GM19324 (cell line): Measurements from ENCODE around the gene FAM221B.

Experiments
- ATAC-seq: cut with Tn5 transposase; IDR thresholded peaks from one replicate; pipeline ENCODE4 v1.9.1; 2021; ENCODE audit warnings: mild to moderate bottlenecking, moderate library complexity; ENCODE audit not compliant: unreplicated experiment, low FRiP score

The FAM221B gene

GRCh38 chr9:35847792-35848572 lies 19.4 kb upstream of the FAM221B start:
- peak; percentile 84 for ATAC-seq

GRCh38 chr9:35845824-35846771 lies 17.6 kb upstream of the FAM221B start:
- ATAC-seq, result no peak

DNA sequence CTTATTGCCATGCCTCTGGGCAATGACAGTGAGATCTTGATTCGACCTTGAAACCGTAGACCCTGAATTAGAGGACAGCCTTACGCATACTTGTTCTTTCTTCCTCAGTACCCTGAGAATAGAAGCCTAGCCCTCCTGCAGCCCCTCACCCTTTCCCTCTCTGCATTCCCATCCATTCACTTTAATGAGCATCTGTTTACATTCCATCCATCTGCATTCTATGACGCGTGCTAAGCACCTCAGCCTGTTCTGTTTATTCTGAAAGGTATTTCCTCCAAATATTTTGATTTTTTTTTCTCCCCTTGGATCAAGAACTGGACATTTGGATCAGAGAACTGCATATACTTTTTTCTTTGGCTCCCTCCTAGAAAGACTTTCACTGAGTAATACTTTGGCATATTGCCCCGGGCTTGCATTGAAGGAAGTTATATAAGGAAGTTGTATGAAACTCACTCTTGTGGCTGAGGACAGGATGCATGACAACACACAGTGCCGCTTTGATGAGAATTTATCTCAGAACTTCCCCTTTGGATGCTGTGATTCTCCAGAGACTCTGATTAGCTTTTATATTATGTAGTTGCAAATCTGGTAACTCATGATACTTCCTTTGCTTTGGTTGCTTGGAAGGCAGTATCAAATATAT lies 16.2 kb upstream of the FAM221B start:
- no peak for ATAC-seq

DNA sequence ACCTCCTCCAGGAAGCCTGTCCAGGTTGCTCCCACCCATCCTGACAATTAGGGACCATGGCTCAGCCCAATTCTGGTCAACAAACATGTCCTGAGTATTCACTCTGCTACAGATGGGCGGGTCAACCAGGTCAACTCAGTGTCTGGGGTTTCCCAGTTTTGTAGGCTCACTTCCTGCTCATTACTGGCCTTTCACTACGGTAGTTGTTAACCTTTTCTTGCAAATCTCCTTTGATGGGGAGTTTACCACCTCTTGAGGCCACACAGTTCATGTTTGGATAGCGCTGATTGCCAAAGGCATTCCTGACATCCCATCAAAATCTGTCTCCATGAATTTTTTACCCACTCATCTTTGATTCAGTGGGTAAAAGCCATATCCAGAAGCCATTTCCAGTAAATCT lies 14.3 kb upstream of the FAM221B start:
- no peak for ATAC-seq

DNA sequence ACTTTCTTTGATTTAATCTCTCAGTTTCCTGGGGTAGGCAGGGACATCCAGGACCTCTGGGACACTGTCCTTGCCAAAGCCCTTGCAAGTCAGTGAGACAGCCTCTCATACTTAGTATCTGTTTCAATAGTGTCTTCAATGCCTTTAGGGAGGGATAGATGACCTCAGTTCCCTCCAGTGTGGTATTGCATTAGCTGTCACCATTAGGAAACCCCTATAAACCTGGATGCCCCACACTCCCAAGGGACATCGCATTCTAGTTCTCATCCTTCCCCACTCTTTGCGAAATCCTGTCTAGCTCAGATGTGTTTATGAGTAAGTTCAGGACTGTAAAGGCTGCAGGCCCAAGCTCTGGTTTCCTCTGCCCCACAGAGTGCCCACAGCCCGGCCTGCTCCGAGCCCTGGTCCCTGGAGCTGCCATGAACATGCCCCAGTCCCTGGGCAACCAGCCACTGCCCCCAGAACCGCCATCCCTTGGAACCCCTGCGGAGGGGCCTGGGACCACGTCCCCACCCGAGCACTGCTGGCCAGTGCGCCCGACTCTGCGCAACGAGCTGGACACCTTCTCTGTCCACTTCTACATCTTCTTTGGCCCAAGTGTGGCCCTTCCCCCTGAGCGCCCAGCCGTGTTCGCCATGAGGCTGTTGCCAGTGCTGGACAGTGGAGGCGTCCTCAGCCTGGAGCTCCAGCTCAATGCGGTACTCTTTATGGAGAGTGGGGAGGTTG lies 13.7 kb upstream of the FAM221B start:
- ATAC-seq, result no peak

- no peak for ATAC-seq
These were observed 13.0 kb upstream of the FAM221B start for GRCh38 chr9:35841645-35841900.

- ATAC-seq, result no peak
These were observed 12.5 kb upstream of the FAM221B start for GRCh38 chr9:35840881-35841644.

DNA sequence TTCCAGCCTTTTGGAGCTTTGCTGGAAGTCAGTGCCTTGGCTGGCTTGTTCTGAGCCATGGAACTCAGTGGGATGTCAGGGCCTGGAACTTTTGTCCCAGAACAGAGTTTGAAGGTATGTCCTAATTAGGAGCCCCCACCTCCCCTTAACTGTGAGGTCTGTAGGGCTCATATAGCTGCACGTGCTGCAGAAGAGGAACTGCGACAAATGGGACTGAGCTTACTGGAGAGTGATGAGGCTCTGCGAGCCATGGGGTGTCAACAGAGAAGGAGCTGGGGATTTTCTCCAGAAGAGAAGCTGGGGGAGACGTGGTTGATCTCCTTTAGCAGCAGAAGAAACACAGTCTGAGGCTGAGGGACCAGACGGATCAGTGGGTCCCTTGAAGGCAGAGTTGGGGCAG lies 11.4 kb upstream of the FAM221B start:
- no peak for ATAC-seq

- no peak for ATAC-seq
These were observed 8.1 kb upstream of the FAM221B start for GRCh38 chr9:35836595-35836994.

DNA sequence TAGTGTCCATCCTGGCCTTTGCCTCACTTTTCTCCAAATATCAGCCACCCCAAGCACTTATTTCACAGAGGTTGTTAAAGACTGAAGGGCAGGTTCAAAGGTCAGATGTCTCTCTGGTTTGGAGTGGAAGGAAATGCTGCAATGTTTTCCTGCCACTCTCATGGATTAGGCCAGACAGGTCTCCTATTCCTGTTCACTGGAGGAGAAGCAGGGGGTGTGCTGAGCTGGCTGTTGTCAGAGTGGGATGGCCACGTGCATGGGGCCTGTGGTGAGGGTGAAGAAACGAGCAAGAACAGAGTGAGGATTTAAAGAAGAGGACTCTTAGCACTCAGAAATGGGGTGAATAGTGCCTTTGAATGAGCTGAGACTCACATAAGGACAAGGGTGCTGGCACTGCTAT lies 7.2 kb upstream of the FAM221B start:
- ATAC-seq, result no peak

DNA sequence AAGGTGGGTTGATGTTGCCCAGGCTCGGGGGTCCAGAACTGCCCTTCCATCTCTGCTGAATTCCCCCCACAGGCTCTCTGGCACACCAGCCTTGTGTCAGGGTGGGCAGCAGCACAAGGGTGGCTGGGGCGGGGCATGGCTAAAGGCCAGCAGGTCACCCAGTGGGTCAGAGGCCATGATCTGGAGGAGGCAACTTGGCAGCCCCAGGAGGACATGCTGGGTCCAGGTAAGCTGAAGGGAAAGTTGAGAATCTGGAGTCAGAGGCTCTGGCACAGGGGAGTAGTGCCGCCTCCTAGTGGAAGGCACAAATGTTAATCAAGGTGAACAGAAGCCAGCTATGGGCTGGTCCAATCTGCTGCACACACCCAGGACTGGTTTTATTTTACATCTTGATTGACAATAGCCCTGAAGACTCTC lies 6.7 kb upstream of the FAM221B start:
- no peak for ATAC-seq

- no peak for ATAC-seq
These were observed 6.0 kb upstream of the FAM221B start for GRCh38 chr9:35834260-35835215.

- no peak for ATAC-seq
These were observed 4.3 kb upstream of the FAM221B start for GRCh38 chr9:35832814-35833213.

DNA sequence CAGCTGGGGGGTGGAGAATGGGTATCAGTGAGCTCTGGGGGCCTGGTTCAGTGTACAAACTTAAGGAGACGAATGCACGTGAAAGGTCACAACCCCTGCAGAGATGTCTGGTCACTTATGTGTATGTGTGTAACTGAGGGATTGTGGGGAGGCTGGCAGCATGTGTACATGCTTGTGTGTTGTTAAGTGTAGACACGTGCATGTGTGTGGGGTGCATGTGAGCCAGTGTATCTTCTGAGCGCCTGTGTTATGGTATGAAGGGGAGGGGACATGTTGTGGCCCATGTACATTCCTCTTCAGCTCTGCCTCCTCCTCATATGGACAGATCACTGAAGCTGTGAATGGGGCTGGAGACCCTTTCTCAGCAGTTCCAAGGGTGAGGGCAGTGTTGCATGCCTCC lies 2.5 kb upstream of the FAM221B start:
- no peak for ATAC-seq

GRCh38 chr9:35829764-35830096 lies 1.2 kb upstream of the FAM221B start:
- ATAC-seq, result no peak

GRCh38 chr9:35829084-35829763 lies 692 bp upstream of the FAM221B start, which contains the start of gene TMEM8B:
Gene TMEM8B (plus strand): TSS chr9:35829228. CDS start chr9:35829448, 220 bp downstream.
- peak; percentile 78 for ATAC-seq

DNA sequence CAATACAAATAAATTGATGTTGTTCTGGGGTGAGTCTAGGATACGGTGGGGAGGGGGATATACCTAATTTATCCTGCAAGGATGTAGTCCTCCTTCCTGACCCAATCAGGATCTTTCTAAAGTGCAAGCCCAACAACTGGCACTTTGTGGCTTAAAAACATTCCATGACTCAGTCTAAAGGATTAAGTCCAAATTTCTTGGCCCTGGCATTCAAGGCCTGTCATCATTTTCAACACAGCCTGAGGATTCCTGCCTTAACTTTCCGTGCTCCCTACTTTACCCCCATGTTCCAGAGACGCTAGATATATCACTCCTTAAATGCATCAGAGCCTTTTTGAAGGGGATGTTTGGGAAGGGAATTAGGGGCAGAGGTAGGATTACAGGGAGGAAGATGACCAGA lies 1.0 kb downstream of the FAM221B start:
- no peak for ATAC-seq

DNA sequence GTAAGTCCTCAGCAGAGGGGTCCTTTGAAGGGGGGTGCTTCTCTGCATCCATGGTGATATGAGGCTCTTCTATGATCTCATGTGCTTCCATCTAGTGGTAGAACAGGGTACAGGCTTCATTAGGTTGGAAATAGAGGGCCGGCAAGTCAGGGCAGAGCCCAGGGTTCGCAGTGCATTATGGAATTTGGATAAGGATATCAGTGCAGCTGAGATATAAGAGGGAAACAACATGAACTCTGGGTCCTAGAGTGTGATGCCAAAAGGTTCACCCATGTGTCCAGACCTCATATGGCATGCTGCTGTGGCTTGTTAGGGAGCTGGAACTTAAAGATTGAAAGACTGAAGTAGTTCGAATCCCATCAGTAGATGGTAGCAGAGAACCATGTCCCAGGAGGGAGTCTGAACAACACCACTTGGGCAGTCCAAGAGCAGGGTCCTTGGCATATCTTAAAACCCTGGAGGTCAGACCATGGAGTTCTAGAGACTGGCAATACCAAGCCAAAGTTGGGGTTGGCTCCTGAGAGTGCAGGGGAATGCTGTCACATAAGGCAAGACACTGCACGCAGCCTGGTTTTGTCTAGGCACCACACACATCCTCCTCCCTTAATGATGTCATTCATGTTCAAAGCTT lies 2.3 kb downstream of the FAM221B start:
- ATAC-seq, result peak; percentile 35
